Measurements from ENCODE around the gene STK32B. TPM values are rescaled to one million over a fixed set of nuclear protein-coding genes. Genes with fewer than 3 reads are reported as not detected.
"Not testable (repeated sequence)": the region's sequence is repeated elsewhere in the genome, so short reads cannot be mapped to it uniquely, and the experiment has no call there.

Gene STK32B
- total RNA-seq, 8 experiments from 2014 or later, result 1.8 to 25.1 (median 4.7) TPM

GRCh38 chr4:5247735-5248134 lies 196.5 kb downstream of the STK32B start:
- in situ Hi-C loops (cut with MboI; ENCODE audit: low pct_unique_long_range_greater_than_20kb in 2 of 9, low sequenced_read_pairs in 9 of 9, unreplicated experiment in 9 of 9), result no loop called here
- no peak for ATAC-seq (replicated peaks in 6 of 8)
- WGBS, 10 experiments, result 63 to 100% (median 92%) methylated on average over 1 of the region's 1 CpG; no CpG with 5 or more reads in 6 of the 10 experiments

GRCh38 chr4:5249727-5250126 lies 198.4 kb downstream of the STK32B start:
- no peak for ATAC-seq (replicated peaks in 6 of 8)
- in situ Hi-C loops (cut with MboI; ENCODE audit: low pct_unique_long_range_greater_than_20kb in 2 of 9, low sequenced_read_pairs in 9 of 9, unreplicated experiment in 9 of 9), result no loop called here
- H3K4me3 ChIP-seq, result no peak overlapping the region
- no peak overlapping the region for H3K27ac ChIP-seq
- H3K4me1 ChIP-seq (replicated peaks in 1 of 2), result no peaks in the 10 kb centered on the region
- 20 to 100% (median 65%) methylated on average over 1 to 2 of the region's 2 CpGs; no CpG with 5 or more reads in 3 of the 10 experiments for WGBS, 10 experiments

More at GRCh38 chr4:5247735-5248134, 196.5 kb downstream of the STK32B start:
- H3K4me1 ChIP-seq (replicated peaks in 1 of 2), result no peaks in the 10 kb centered on the region
- no peak overlapping the region for H3K27ac ChIP-seq
- no peak overlapping the region for H3K4me3 ChIP-seq

- H3K27ac ChIP-seq; H3K4me1 ChIP-seq (replicated peaks in 1 of 2); in situ Hi-C loops (cut with MboI; ENCODE audit: low pct_unique_long_range_greater_than_20kb in 2 of 9, low sequenced_read_pairs in 9 of 9, unreplicated experiment in 9 of 9); H3K4me3 ChIP-seq; ATAC-seq (replicated peaks in 6 of 8): not testable (repeated sequence)
- 0 to 83% (median 50%) methylated on average over 1 to 5 of the region's 5 CpGs; no CpG with 5 or more reads in 1 of the 10 experiments for WGBS, 10 experiments
Measured at GRCh38 chr4:5250536-5250935, 199.3 kb downstream of the STK32B start.

- no peak for ATAC-seq (replicated peaks in 6 of 8)
- 33 to 100% (median 80%) methylated on average over 1 to 3 of the region's 4 CpGs; no CpG with 5 or more reads in 3 of the 10 experiments for WGBS, 10 experiments
- Histone ChIP-seq H3K4me1 (replicated peaks in 1 of 2) (no peaks in the 10 kb centered on the region), H3K4me3 (no peak overlapping the region), H3K27ac (no peak overlapping the region)
- in situ Hi-C loops (cut with MboI; ENCODE audit: low pct_unique_long_range_greater_than_20kb in 2 of 9, low sequenced_read_pairs in 9 of 9, unreplicated experiment in 9 of 9), result no loop called here
Measured at GRCh38 chr4:5256421-5256820, 205.1 kb downstream of the STK32B start.

- Histone ChIP-seq H3K4me1 (replicated peaks in 1 of 2) (no peaks in the 10 kb centered on the region), H3K27ac (no peak overlapping the region), H3K4me3 (no peak overlapping the region)
- no peak for ATAC-seq (replicated peaks in 6 of 8)
- WGBS, 10 experiments, result 39 to 98% (median 78%) methylated on average over 2 of the region's 2 CpGs
- in situ Hi-C loops (cut with MboI; ENCODE audit: low pct_unique_long_range_greater_than_20kb in 2 of 9, low sequenced_read_pairs in 9 of 9, unreplicated experiment in 9 of 9), result no loop called here
Measured at GRCh38 chr4:5257086-5257485, 205.8 kb downstream of the STK32B start.

GRCh38 chr4:5259471-5259870 lies 208.2 kb downstream of the STK32B start:
- in situ Hi-C loops (cut with MboI; ENCODE audit: low pct_unique_long_range_greater_than_20kb in 2 of 9, low sequenced_read_pairs in 9 of 9, unreplicated experiment in 9 of 9), result no loop called here
- ATAC-seq (replicated peaks in 6 of 8), result no peak
- Histone ChIP-seq H3K27ac (no peak overlapping the region), H3K4me3 (no peak overlapping the region), H3K4me1 (replicated peaks in 1 of 2) (no peaks in the 10 kb centered on the region)
- WGBS, 10 experiments, result 50 to 100% (median 83%) methylated on average over 1 to 2 of the region's 2 CpGs; no CpG with 5 or more reads in 1 of the 10 experiments

GRCh38 chr4:5260121-5260520 lies 208.8 kb downstream of the STK32B start:
- WGBS, 10 experiments, result 28 to 100% (median 69%) methylated on average over 3 to 5 of the region's 6 CpGs; no CpG with 5 or more reads in 2 of the 10 experiments
- no peak overlapping the region for H3K4me3 ChIP-seq
- no peaks in the 10 kb centered on the region for H3K4me1 ChIP-seq (replicated peaks in 1 of 2)
- ATAC-seq (replicated peaks in 6 of 8), result peak in 3 of 8 experiments; percentile 58 to 93 (median 85)
- no peak overlapping the region for H3K27ac ChIP-seq
- in situ Hi-C loops (cut with MboI; ENCODE audit: low pct_unique_long_range_greater_than_20kb in 2 of 9, low sequenced_read_pairs in 9 of 9, unreplicated experiment in 9 of 9), result no loop called here

- no peak for ATAC-seq (replicated peaks in 6 of 8)
- Histone ChIP-seq H3K4me1 (replicated peaks in 1 of 2) (no peaks in the 10 kb centered on the region), H3K27ac (no peak overlapping the region), H3K4me3 (no peak overlapping the region)
- 62 to 100% (median 76%) methylated on average over 1 to 4 of the region's 4 CpGs; no CpG with 5 or more reads in 3 of the 10 experiments for WGBS, 10 experiments
- in situ Hi-C loops (cut with MboI; ENCODE audit: low pct_unique_long_range_greater_than_20kb in 2 of 9, low sequenced_read_pairs in 9 of 9, unreplicated experiment in 9 of 9), result no loop called here
Measured at GRCh38 chr4:5261866-5262265, 210.6 kb downstream of the STK32B start.

- 17 to 86% (median 70%) methylated on average over 1 to 2 of the region's 2 CpGs; no CpG with 5 or more reads in 3 of the 10 experiments for WGBS, 10 experiments
- in situ Hi-C loops (cut with MboI; ENCODE audit: low pct_unique_long_range_greater_than_20kb in 2 of 9, low sequenced_read_pairs in 9 of 9, unreplicated experiment in 9 of 9), result no loop called here
- Histone ChIP-seq H3K4me3 (no peak overlapping the region), H3K27ac (no peak overlapping the region), H3K4me1 (replicated peaks in 1 of 2) (no peaks in the 10 kb centered on the region)
- peak in 3 of 8 experiments; percentile 17 to 51 (median 45) for ATAC-seq (replicated peaks in 6 of 8)
Measured at GRCh38 chr4:5266991-5267390, 215.7 kb downstream of the STK32B start.

- no peak overlapping the region for H3K27ac ChIP-seq
- 0 to 100% (median 60%) methylated on average over 1 to 6 of the region's 8 CpGs; no CpG with 5 or more reads in 1 of the 10 experiments for WGBS, 10 experiments
- H3K4me3 ChIP-seq, result no peak overlapping the region
- ATAC-seq (replicated peaks in 6 of 8), result peak in 3 of 8 experiments; percentile 65 to 95 (median 91)
- in situ Hi-C loops (cut with MboI; ENCODE audit: low pct_unique_long_range_greater_than_20kb in 2 of 9, low sequenced_read_pairs in 9 of 9, unreplicated experiment in 9 of 9), result no loop called here
- no peaks in the 10 kb centered on the region for H3K4me1 ChIP-seq (replicated peaks in 1 of 2)
Measured at GRCh38 chr4:5267408-5267807, 216.1 kb downstream of the STK32B start.

- Histone ChIP-seq H3K4me1 (replicated peaks in 1 of 2) (peaks cover 3 to 5% of the 10 kb centered on the region in 2 donors), H3K27ac (no peak overlapping the region), H3K4me3 (no peak overlapping the region)
- in situ Hi-C loops (cut with MboI; ENCODE audit: low pct_unique_long_range_greater_than_20kb in 2 of 9, low sequenced_read_pairs in 9 of 9, unreplicated experiment in 9 of 9), result no loop called here
- WGBS, 10 experiments, result 20 to 96% (median 74%) methylated on average over 5 to 11 of the region's 11 CpGs
- ATAC-seq (replicated peaks in 6 of 8), result peak in 4 of 8 experiments; percentile 30 to 45 (median 32)
Measured at GRCh38 chr4:5276475-5277075, 225.3 kb downstream of the STK32B start.

GRCh38 chr4:5277079-5277478 lies 225.8 kb downstream of the STK32B start:
- in situ Hi-C loops (cut with MboI; ENCODE audit: low pct_unique_long_range_greater_than_20kb in 2 of 9, low sequenced_read_pairs in 9 of 9, unreplicated experiment in 9 of 9), result no loop called here
- ATAC-seq (replicated peaks in 6 of 8), result peak in 5 of 8 experiments; percentile 52 to 99 (median 82)
- Histone ChIP-seq H3K4me1 (replicated peaks in 1 of 2) (peaks cover 3 to 5% of the 10 kb centered on the region in 2 donors), H3K4me3 (no peak overlapping the region), H3K27ac (no peak overlapping the region)
- WGBS, 10 experiments, result 40 to 73% (median 60%) methylated on average over 1 to 2 of the region's 2 CpGs; no CpG with 5 or more reads in 3 of the 10 experiments

GRCh38 chr4:5278213-5278612 lies 226.9 kb downstream of the STK32B start:
- 58 to 100% (median 83%) methylated on average over 1 to 4 of the region's 4 CpGs; no CpG with 5 or more reads in 3 of the 10 experiments for WGBS, 10 experiments
- ATAC-seq (replicated peaks in 6 of 8), result no peak
- Histone ChIP-seq H3K4me3 (no peak overlapping the region), H3K4me1 (replicated peaks in 1 of 2) (peaks cover 3 to 5% of the 10 kb centered on the region in 2 donors), H3K27ac (no peak overlapping the region)
- in situ Hi-C loops (cut with MboI; ENCODE audit: low pct_unique_long_range_greater_than_20kb in 2 of 9, low sequenced_read_pairs in 9 of 9, unreplicated experiment in 9 of 9), result no loop called here

- in situ Hi-C loops (cut with MboI; ENCODE audit: low pct_unique_long_range_greater_than_20kb in 2 of 9, low sequenced_read_pairs in 9 of 9, unreplicated experiment in 9 of 9); H3K4me1 ChIP-seq (replicated peaks in 1 of 2); ATAC-seq (replicated peaks in 6 of 8); H3K27ac ChIP-seq; H3K4me3 ChIP-seq: not testable (repeated sequence)
- WGBS, 10 experiments, result 14 to 100% (median 30%) methylated on average over 1 of the region's 1 CpG; no CpG with 5 or more reads in 5 of the 10 experiments
Measured at GRCh38 chr4:5280069-5280468, 228.8 kb downstream of the STK32B start.

Measured in motor neuron (in vitro differentiated cells).